Activated CD8-positive, alpha-beta memory T cell treated with anti-CD3 and anti-CD28 coated beads, Interleukin-2, amount 50 U/mL, for 4 hours (primary cell): ENCODE results near the gene UBASH3A.
A peak's percentile ranks its signal among the peaks of the same experiment; 100 is the strongest.
"Not testable (repeated sequence)": the region's sequence is repeated elsewhere in the genome, so short reads cannot be mapped to it uniquely, and the experiment has no call there.

Source experiments
- DNase-seq: peaks from one replicate; pipeline ENCODE4 v3.0.0-alpha.2; 2020

Gene UBASH3A

DNA sequence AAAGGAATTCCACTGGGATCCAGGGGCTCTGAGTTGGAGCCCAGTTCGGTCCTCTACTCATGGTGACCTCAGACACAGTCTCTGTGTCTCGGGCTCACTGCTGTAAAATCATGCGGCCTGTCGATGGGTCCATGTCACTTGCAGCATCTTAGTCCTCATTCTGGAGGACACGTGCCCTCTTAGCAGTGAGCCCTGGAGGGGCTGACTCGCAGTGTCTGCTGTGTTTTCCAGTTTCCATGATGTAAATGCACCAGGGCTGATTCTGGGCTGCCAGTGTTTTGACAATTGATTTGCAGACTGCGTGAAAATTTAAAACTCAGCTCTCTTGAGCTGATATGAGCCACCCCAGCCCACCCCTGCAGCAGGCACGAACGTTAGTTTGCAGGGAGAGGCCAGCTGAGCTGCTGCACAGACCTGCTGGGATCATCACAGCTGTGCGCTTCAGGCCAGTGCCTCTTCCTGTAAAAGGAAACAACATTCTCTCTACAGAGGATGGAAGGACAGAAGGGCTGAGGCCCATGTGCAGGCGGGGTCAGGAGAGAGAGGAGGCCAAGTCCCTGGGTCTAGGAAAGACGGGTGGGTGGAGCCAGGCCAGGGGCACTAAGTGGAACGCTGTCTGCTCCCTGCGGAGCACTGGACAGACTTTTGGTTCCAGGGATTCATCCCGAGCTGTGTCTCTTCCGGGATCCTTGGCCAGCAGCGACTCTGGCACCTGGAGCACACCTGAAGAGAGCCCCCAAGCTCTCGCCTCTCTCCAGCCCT, 49.7 kb downstream of the UBASH3A start:
- no peak for DNase-seq

DNA sequence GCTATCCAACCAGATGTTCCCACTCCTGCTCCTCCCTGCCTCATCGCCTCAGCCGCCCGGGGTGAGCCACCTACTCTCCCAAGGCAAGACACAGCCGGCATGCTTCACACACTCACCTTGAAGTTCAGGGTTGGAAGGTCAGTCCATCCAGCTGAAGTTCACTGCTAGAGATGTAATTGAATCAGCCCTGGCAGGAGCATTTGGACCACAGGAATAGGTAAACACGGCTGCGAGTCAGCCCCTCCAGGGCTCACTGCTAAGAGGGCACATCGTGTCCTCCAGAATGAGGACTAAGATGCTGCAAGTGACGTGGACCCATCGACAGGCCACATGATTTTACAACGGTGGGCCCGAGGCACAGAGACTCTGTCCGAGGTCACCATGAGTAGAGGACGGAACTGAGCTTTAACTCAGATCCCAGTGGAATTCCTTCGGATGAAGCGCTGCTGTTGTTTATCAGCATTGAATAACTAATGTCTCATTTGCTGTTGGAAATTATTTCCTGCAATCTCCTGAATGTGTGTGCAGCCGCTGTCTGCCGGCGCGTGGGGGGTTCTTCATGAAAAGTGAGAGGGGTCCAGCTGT, 50.4 kb downstream of the UBASH3A start:
- no peak for DNase-seq

DNA sequence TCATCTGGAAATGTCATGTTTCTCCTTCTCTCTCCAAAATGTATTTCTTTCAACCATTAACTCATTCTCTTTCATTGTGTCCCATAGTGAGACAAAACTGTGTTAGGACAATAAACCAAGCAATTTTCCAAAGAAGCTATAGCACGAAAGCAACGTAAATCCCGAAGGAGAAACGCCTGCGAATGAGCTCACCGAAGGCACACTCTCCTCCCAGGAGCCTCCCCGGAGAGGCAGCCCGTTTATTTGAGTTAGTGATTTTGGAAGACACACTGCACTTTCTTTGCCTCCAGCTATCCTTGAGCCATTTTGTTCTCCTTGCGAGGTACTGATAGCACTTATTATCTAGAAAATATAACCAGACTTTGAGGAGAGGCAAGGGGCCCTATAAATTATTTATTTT, 51.1 kb downstream of the UBASH3A start:
- DNase-seq: no peak

DNA sequence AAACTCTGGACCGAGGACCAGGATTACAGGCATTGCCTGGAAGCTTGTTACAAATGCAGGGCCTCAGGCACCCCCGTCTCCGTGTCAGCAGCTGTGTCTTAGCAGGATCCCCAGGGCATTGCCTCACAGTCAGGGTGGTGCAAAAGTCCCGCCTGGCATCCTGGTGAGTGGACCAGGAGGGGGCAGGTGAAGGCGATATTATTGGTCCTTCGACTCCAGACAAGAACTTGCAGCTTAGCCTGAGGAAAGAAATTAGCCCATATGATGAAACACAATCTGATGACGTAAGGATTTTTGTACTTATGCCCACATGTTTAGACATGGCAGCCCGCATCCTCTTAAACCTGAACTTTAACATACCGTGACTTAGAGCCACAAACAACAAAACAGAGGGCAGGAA, 51.5 kb downstream of the UBASH3A start:
- no peak for DNase-seq

DNA sequence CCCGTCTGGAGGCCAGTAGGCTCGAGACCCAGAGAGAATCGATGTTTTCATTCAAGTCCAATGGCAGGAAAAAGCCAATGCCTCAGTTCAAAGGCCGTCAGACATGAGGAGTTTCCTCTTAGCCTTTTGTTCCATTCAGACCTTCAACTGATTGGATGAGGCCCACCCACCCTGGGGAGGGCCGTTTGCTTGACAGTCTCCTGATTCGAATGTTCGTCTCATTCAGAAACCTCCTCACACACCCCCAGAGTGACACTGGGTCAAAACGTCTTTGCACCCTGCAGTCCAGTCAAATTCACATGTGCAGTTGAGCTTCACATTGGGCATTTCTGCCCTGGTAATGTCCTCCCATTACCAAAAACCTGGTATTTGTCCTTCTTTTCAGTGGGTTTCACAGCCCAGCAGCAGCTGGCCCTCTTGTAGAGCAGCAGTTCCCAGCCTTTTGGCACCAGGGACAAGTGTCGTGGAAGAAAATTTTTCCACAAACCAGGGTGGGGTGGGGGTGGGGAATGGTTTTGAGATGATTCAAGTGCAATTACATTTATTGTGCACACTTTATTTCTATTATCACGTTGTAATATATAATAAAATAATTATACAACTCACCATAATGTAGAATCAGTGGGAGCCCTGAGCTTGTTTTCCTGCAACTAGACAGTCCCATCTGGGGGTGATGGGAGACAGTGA, 52.2 kb downstream of the UBASH3A start:
- DNase-seq: no peak

DNA sequence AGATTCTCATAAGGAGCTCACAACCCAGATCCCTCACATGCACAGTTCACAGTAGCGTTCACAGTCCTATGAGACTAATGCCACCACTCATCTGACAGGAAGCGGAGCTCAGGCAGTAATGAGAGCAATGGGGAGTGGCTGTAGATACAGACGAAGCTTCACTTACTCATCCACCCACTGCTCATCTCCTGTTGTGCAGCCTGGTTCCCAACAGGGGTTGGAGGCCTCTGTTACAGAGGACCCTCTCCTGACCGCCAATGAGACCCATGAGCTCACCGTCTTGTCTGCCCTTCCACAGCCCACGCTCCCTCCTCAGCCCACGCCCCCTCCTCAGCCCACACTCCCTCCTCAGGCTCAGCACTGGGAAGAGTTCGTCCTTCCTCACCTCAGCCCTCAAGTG, 52.8 kb downstream of the UBASH3A start:
- peak; percentile 35 for DNase-seq

DNA sequence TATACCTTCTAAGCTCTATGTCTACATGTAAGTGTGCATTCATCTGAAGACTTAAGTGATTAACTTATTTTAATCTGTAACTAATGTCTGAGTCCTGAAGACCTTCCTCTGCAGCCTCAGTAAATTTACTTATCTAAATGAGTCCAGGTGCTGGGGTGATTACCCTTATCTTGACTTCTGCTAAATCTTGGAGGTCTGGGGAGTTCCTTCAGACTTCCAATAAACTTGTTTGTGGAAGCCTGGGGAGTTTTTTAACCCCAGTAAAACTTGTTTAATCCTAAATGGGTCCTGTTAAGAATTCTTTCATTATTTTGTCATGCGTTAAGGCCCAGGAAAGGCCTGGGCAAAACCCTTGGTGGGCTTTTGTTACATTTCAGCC, 55.4 kb downstream of the UBASH3A start:
- DNase-seq: no peak

DNA sequence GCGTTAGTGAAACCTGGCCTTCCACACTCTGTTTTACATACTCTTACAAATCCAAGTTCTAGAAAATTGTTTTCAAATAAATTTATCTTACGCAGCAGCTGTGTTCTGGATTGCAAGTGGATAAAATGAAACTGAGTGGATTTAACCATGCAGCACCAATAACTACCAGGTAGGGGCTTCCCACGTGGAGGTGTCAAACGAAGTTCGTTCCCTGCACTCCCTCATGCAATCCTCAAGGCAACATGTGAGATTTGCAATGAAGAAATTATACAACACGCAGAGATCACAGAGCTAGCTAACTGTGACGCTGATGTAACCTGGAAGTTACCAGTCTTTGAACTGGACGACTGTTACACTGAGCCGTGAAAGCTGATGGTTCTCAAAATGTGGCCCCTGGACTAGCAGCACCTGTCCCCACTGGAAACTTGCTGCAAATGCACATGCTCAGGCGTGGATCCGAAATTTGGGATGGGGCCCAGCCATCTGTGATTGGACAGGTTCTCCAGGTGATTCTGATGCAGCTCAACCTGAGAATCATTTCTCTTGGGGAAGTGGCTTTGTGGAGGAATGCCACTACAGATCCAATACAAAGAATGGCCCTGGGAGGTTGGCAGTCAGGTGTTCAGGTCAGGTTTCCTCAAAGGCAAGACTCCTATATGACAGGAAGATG, 56.0 kb downstream of the UBASH3A start:
- no peak for DNase-seq

DNA sequence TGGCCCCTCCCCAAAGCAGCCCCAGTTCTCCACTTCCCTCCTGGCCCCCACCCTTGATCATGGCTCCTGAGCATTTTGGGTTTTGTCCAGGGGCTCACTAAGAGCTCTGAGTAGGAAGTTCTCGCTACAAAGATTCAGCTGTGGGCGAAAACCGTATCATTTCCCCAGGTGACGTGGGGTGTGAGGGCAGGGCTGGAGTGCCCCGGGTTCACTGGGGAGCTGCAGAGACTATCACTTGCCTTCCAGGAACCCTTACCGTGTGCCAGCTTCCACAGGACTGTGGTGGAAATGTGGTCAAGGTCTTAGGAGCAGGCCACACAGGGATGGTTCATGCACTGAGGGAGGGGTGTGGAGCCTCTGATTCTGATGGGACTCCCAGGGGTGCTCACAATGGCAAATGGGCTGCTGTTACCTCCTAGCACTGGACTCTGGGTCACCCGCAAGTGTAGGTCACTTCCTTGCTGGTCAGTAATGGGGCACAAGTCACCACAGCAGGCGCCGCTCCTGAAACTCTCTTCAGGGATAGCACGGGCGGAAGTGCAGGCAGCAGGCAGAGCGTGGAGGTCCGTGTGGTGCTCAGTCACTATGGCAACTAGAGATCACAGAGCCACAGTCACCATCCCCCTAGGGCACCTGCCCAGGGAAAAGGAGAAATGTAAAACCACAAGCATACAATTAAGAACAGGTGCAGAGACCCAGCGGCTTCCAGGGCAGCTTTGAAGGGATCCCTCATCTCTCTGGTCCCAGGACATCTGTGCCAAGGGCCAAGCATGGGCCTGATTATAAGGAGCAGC, 56.9 kb downstream of the UBASH3A start:
- DNase-seq: no peak

DNA sequence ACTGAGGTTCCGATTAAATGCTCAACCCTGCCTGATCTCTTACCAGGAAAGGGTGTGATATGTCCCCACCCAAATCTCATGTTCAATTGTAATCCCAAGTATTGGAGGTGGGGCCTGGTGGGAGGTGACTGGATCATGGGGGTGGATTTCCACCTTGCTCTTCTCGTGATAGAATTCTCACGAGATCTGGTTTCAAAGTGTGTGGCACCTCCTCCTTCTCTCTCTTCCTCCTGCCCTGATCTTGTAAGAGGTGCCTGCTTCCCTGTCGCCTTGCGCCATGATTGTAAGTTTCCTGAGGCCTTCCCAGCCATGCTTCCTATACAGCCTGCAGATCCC, 57.5 kb downstream of the UBASH3A start:
- no peak for DNase-seq

DNA sequence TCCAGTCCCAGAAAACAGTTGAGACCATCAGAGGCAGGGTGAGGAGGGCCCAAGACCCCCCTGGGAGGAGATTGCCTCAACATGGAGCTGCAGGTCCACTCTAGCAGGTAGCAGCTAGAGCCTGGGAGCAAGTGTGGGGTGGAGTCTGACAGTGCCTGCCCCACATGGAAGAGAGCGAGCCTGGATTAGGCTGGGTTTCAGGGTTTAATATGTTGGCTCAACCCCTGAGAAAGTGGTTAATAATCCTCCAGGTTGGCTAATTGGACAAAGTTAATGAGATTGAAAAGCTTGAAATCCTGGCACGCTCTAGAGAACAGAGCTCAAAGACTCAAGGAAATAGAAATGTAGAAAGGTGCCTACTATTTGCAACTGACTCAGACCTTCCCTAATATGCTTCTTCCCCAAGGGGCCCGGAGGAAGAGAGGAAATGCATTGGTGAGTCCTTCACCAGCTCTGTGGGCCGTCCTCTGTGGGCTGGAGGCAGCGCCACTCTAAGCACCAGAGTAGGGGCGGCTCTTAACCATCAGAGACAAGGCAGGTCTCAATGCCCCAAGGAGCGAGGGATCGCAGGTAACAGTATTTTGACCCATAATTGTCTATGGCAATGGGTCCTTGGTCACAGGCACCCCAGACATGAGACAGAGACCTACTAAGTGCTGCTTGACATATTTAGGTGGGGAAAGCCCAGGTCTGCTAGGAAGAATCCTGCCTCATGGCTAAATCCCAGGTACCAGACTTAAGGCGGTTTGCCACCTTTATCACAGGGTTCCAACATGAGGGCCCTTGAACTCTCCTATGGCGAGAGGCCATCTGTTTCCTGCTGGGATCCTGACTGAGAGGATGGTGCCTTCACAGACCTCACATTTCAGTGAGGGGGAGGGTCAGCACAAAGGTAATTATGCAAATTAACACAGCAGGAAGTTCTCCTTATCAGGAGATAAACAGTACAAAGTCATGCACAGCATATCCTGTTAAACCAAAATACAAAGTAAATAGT, 58.5 kb downstream of the UBASH3A start:
- DNase-seq: no peak

DNA sequence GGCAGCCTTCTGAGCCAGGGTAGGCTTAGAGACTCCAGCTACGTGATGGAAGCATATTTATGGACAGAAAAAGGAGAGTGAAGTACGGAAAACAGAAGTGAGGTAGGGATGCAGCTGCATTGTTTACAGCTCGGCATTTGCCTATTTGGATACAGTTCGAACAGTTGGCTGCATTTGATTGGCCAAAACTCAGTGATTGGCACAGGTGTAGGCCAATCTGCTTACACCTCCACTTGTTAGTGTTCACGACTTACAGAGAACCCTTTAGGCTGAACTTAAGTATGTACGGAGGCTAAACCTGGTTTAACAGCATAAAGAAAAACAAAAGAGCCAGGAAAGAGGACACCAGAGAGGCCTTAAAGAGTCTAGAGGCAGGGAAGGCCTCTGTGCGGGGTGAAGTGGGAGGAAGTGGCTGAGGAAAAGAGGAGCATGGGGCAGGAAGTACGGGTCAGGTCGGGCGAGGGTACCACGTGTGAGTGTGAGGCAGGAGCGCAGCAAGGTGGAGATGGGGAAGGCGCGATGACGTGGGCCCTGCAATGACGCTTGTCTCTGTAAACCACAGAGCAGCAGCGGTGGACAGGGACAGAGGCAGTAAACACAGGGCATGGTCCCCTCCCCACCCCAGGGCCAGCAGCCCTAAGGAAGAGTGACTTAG, 60.3 kb downstream of the UBASH3A start:
- DNase-seq: peak; percentile 73

DNA sequence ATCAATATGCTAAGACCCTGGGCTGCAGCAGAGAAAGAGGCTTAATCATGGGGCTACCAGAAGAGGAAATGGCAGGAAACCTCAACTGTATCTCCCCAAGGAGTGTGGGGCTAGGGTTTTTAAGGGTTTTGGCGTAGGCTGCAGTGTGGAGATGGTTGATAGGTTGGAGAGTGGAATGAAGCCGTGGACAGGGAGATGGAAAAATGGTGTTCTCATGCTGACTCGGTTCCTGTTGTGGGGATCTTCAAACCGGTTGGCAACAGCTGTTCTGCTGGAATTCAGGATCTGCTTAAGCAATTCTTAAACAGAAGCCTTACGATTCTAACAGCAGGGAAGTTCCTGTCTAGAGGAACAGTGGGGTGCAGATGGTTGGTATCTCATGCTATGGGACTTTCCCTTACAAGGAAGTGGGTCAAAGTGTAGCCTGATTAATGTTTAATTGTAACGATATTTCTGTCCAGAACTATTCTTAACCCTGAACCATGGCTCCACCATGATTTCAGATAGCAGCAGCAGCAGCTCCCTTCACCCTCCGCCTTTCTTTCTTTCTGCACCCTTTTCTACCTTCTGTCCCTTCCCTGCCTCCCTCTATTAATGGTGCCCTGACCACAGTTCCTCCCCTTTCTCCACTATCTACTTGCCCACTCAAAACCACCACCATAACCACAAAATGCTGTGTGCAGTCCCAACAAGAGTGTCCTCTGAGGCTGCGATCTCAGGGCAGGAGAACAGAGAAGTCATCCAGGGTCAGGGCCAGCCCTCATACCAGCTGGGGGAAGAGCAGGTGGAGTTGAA, 61.5 kb downstream of the UBASH3A start:
- no peak for DNase-seq

DNA sequence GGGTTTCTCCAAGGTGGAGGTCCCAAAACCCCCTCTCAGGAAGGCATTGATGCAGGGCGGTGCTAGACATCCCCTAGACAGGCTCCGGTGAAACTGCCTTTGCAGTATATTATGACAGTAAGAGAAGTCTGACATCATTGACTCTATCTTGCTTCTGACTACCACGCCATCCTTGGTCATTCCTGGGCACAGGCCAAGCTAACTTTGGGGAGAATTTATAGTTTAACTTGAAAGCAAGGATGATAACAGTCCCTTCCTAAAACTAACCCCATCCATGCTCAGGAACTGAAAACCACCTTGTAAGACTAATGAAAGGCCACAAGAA, 62.1 kb downstream of the UBASH3A start:
- no peak for DNase-seq

DNA sequence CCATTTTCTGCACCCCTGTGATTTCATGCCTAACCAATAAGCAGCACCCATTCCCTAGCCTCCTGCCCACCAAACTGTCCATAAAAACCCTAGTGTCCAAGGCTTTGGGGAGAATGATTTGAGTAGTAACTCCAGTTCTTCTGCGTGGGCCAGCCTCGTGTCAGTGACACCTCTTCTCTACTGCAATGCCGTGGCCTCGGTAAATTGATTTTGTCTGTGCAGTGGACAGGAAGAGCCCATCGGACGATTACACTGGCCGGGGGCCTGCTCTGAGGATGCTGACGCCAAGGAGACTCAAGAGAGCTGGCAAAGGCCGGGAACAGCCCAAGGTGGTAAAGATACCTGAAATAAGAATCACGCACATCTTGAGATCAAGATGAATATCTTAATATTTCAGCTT, 63.0 kb downstream of the UBASH3A start:
- no peak for DNase-seq

DNA sequence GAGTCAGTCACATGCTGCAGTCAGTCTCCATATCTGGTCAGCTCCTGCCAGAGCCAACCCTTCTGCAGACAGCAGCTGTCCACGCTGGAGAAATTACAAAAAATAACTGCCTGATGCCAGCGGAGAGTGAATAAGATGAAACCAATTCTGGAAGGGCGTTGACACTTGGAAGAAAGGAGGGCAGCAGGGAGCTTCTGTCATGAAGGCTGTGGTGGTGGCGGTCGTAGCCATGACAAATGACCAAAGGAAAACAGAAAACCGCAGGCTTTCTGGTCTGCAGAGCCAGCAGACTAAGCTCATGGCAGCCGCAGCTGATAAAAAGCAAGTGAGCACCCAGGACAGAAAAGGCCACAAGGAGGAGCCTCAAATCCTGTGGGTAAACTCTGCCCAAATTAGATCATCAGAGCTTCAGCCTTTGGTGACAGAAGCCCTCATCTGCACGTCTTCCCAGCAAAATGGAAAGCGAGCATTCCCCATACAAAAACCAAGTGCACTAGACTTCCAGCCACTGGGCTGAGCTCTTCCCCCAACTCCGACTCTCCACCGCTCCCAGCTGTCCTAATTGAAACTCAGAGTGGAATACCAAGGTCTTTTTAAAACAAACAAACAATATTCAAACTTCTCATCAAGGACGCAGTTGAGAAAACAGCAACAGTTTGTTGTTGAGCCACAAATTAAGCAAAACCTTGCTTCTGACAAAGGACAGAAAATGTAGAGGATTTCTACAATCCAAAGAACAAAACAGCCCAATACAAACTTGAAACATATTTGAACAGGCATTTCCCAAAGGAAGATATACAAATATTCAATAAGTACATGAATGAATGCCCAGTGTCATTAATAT, 63.7 kb downstream of the UBASH3A start:
- no peak for DNase-seq

DNA sequence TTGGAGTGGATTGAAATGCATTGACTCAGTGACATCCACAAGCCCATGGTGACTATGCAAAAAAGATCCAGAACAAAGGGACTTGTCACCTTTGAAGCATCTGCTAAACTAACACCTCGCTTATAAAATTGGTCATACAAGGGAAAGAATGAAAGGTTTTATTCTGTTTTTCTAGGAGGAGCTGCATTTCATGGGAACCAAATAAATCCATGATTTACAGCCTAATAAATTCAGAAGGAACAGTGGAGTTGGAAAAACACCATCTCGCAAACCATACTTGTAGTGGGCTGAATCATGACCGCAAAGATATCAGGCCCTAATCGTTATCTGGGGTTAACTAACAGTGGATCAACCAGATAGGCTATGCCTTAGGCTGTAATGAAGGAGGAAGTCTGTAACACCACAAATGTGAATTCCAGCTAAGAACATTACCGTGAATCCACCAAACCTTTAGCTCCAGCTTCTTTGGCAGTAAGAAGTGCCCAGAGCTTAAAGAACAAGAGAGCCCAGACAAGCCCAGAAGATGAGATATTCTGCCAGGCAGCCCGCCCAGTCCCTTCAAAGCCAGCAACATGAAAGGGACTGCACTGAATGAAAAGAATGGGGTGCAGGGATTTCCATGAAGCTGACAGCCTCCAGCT, 64.9 kb downstream of the UBASH3A start:
- no peak for DNase-seq

DNA sequence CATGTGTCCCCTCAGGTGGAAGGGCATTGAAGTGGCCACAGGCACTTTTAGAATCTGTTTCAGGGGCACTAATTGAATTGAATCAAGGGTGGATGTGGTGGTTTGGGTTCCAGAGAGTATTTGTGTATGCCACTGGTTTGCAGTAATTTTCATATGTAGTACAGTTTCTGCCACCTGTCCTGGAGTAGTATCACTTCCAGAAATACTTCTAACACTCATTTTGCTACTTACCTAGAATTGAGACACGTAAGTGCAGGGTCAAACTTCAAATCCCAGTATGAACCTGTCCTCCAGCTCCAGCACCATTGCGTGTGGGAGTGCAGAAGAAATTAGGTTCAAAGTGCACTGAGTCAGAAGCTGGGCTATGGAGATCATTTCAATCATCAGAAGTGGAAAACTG, 65.6 kb downstream of the UBASH3A start:
- no peak for DNase-seq

DNA sequence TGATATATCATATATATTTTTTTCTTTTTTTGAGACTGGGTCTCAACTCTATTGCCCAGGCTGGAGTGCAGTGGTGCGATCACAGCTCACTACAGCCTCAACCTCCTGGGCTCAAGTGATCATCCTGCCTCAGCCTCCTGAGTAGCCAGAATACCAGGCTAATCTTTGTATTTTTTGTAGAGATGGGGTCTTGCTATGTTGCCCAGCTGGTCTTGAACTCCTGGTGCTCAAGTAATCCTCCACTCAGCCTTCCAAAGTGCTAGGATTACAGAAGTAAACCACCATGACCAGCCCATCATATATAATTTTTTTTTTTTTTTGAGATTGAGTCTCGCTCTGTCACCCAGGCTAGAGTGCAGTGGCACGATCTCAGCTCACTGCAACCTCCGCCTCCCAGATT, 66.0 kb downstream of the UBASH3A start:
- not testable (repeated sequence) for DNase-seq
